Right lobe of liver (tissue), 6 donors: ENCODE data around the gene DDX21. TPM values are rescaled to one million over a fixed set of nuclear protein-coding genes. Genes with fewer than 3 reads are reported as not detected.

Experiments
- ATAC-seq, 4 donors: fragments of 200-7000 bp; cut with Tn5 transposase; one replicate each; pipeline ENCODE4 v1.9.1; 2020; ENCODE audit warnings: mild to moderate bottlenecking in 4 of 4, moderate library complexity in 4 of 4
- DNase-seq, 3 donors: peaks; one replicate each; pipeline ENCODE4 v3.0.0-alpha.2; 2020
- H3K27ac ChIP-seq, 3 donors: fragments of 200-600 bp; one replicate each; pipeline ENCODE4 v1.8.0; 2022
- H3K27me3 ChIP-seq, 2 donors: fragments of 200-600 bp; one replicate each; pipeline ENCODE4 v1.8.0; 2022
- H3K36me3 ChIP-seq, 4 donors: fragments of 200-600 bp; sonication (generic) in 1 of 4; one replicate each; pipeline versions ENCODE4 v1.5.1 to v1.8.0; 2017 to 2022; ENCODE audit warnings: control low read depth in 1 of 4
- H3K4me1 ChIP-seq, 4 donors: fragments of 200-600 bp; sonication (generic) in 1 of 4; one replicate each; pipeline versions ENCODE4 v1.5.1 to v1.8.0; 2017 to 2022; ENCODE audit warnings: control low read depth in 1 of 4
- H3K4me3 ChIP-seq, 3 donors: fragments of 200-600 bp; one replicate each; pipeline ENCODE4 v1.8.0; 2022
- H3K9me3 ChIP-seq, 4 donors: fragments of 200-600 bp; sonication (generic) in 1 of 4; one replicate each; pipeline versions ENCODE4 v1.5.1 to v1.8.0; 2017 to 2022; ENCODE audit warnings: control low read depth in 1 of 4
- CTCF ChIP-seq, 4 donors: fragments of 200-600 bp in 3 of 4; fragments of 450-650 bp in 1 of 4; IDR thresholded peaks; one replicate each; pipeline versions ENCODE4 v1.5.1 to v1.8.0; 2016 to 2022; ENCODE audit warnings: antibody characterized with exemption in 4 of 4, mild to moderate bottlenecking in 2 of 4
- POLR2A ChIP-seq: fragments of 450-650 bp; IDR thresholded peaks from one replicate; pipeline ENCODE4 v1.6.1; 2017; ENCODE audit warnings: antibody characterized with exemption, mild to moderate bottlenecking
- WGBS: methylation state at CpG from one replicate; pipeline ENCODE4 v1.1.6; 2018; ENCODE audit warnings: low coverage, low lambda C conversion rate; ENCODE audit not compliant: insufficient coverage; ENCODE audit errors: missing lambda C conversion rate; 5-methylcytosine and 5-hydroxymethylcytosine counted together
- intact Hi-C, 2 donors: fragments of 100-400 bp; cut with DNase I; formaldehyde crosslinking; loops; one replicate each; pipeline versions ENCODE4 v1.11.2 to v1.14.1; 2022
- total RNA-seq, 6 experiments: library from RNA; depleted of rRNA in 2 of 6; stranded (reverse); fragments of >200 nt in 2 of 6; fragmentation: NEBNext Ultra II Directional in 3 of 6; extraction: Animal tissue kit (Norgen Biotek cat#: 25700) in 3 of 6; gene quantifications; one replicate each; pipeline versions ENCODE4 v1.1.0 to v1.2.4, GENCODE V29; 2016 to 2023
- donor health status: DM: no; HTN: yes; CAD: no.
- donor health status: DM: no; HTN: no; CAD: no.
- donor health status: DM: no; HTN: no; CAD: no.
- donor health status: DM: no; HTN: yes; CAD: no.
- donor health status: DM: no; HTN: yes; CAD: no.

Gene DDX21
- total RNA-seq, 6 experiments from 2014 or later: 12.7 to 43.1 (median 29.1) TPM

GRCh38 chr10:68989317-68989990 is 33.5 kb downstream of the DDX21 start:
- Histone ChIP-seq H3K27me3 (no peaks in the 10 kb centered on the region), H3K36me3 (peaks cover 0 to 5% (median 0%) of the 10 kb centered on the region in 4 donors), H3K4me1 (peaks cover 0 to 14% (median 4%) of the 10 kb centered on the region in 4 donors), H3K9me3 (no peaks in the 10 kb centered on the region), H3K4me3 (peak overlapping the region; percentile 84 to 98 (median 92)), H3K27ac (peak overlapping the region in 2 of 3 donors; percentile 60 to 64)
- DNase-seq: no peak
- TF ChIP-seq POLR2A: no peak
- no peak for TF ChIP-seq CTCF (IDR thresholded peaks at IDR 0.05)
- intact Hi-C loops: no loop called here
- no peak for ATAC-seq
- WGBS: 19% methylated on average over 21 of the region's 22 CpGs

- TF ChIP-seq POLR2A (no peak), CTCF (IDR thresholded peaks at IDR 0.05) (no peak)
- Histone ChIP-seq H3K27me3 (no peaks in the 10 kb centered on the region), H3K4me1 (peaks cover 0 to 13% (median 4%) of the 10 kb centered on the region in 4 donors), H3K9me3 (no peaks in the 10 kb centered on the region), H3K27ac (no peak overlapping the region), H3K4me3 (no peak overlapping the region), H3K36me3 (no peaks in the 10 kb centered on the region)
- DNase-seq (no peak), ATAC-seq (no peak)
- 75% methylated on average over 2 of the region's 2 CpGs for WGBS
- intact Hi-C loops: no loop called here
Observed at GRCh38 chr10:68992636-68993440, 36.9 kb downstream of the DDX21 start.

- no peak overlapping the region for H3K27ac ChIP-seq
- H3K36me3 ChIP-seq: peaks cover 0 to 14% (median 0%) of the 10 kb centered on the region in 4 donors
- DNase-seq (no peak), ATAC-seq (peak in 1 of 4 donors; percentile 29)
- H3K9me3 ChIP-seq: no peaks in the 10 kb centered on the region
- H3K27me3 ChIP-seq: no peaks in the 10 kb centered on the region
- WGBS: 75% methylated on average over 3 of the region's 3 CpGs
- intact Hi-C loops: no loop called here
- no peaks in the 10 kb centered on the region for H3K4me1 ChIP-seq
- TF ChIP-seq POLR2A (no peak), CTCF (IDR thresholded peaks at IDR 0.05) (no peak)
- no peak overlapping the region for H3K4me3 ChIP-seq
Observed at GRCh38 chr10:68997211-68997610, 41.2 kb downstream of the DDX21 start.

- Histone ChIP-seq H3K27me3 (no peaks in the 10 kb centered on the region), H3K9me3 (no peaks in the 10 kb centered on the region), H3K36me3 (peaks cover 0 to 23% (median 4%) of the 10 kb centered on the region in 4 donors), H3K27ac (no peak overlapping the region), H3K4me3 (no peak overlapping the region), H3K4me1 (no peaks in the 10 kb centered on the region)
- 26% methylated on average over 1 of the region's 1 CpG for WGBS
- ATAC-seq: peak in 3 of 4 donors; percentile 52 to 65 (median 62)
- intact Hi-C loops: loop anchor here in 1 of 2 donors (10.0 kb wide), 1 partner anchor 90 kb away; no protein-coding TSS in a partner anchor
- peak; percentile 42 to 53 (median 48) for TF ChIP-seq CTCF (IDR thresholded peaks at IDR 0.05)
- TF ChIP-seq POLR2A: no peak
- no peak for DNase-seq
Observed at GRCh38 chr10:69004821-69005220, 48.9 kb downstream of the DDX21 start.
